Smooth muscle cell (in vitro differentiated cells): ENCODE measurements around the gene ZBTB42. TPM values are rescaled to one million over a fixed set of nuclear protein-coding genes. Genes with fewer than 3 reads are reported as not detected.
A peak's percentile ranks its signal among the peaks of the same experiment; 100 is the strongest.

Experiments used
- DNase-seq: peaks from one replicate; lab custom pipeline; 2025; ENCODE audit not compliant: unreplicated experiment; lab: John Stamatoyannopoulos, UW
- H2AFZ ChIP-seq: fragments of 200-600 bp; sonication (generic); 2 replicates; pipeline ENCODE4 v1.6.0; 2016; ENCODE audit warnings: antibody characterized with exemption, low read depth, mild to moderate bottlenecking
- H3F3A ChIP-seq: fragments of 200-600 bp; sonication (generic); 2 replicates; pipeline ENCODE4 v1.6.0; 2017; ENCODE audit warnings: antibody characterized with exemption, low read depth
- H3K27ac ChIP-seq: fragments of 200-600 bp; sonication (generic); 2 replicates; pipeline ENCODE4 v1.5.1; 2016; ENCODE audit warnings: low read depth, mild to moderate bottlenecking
- H3K27me3 ChIP-seq: fragments of 200-600 bp; sonication (generic); 2 replicates; pipeline ENCODE4 v1.6.1; 2016; ENCODE audit warnings: low read depth, mild to moderate bottlenecking
- H3K36me3 ChIP-seq: fragments of 200-600 bp; sonication (generic); 2 replicates; pipeline ENCODE4 v1.5.1; 2016; ENCODE audit warnings: low read depth
- H3K4me1 ChIP-seq: fragments of 200-600 bp; sonication (generic); 2 replicates; pipeline ENCODE4 v1.5.1; 2016; ENCODE audit warnings: low read depth
- H3K4me2 ChIP-seq: fragments of 200-600 bp; sonication (generic); 2 replicates; pipeline ENCODE4 v1.6.0; 2016; ENCODE audit warnings: mild to moderate bottlenecking
- H3K4me3 ChIP-seq: fragments of 200-600 bp; sonication (generic); 2 replicates; pipeline ENCODE4 v1.5.1; 2016; ENCODE audit warnings: mild to moderate bottlenecking
- H3K79me2 ChIP-seq: fragments of 200-600 bp; sonication (generic); 2 replicates; pipeline ENCODE4 v1.6.0; 2016; ENCODE audit warnings: low read depth, mild to moderate bottlenecking
- H3K9ac ChIP-seq: fragments of 200-600 bp; sonication (generic); 2 replicates; pipeline ENCODE4 v1.6.0; 2016; ENCODE audit warnings: low read depth
- H3K9me3 ChIP-seq: fragments of 200-600 bp; sonication (generic); replicated peaks from 2 replicates; pipeline ENCODE4 v1.5.1; 2016; ENCODE audit warnings: low read depth
- H4K20me1 ChIP-seq: fragments of 200-600 bp; sonication (generic); 2 replicates; pipeline ENCODE4 v1.6.0; 2016; ENCODE audit warnings: low read depth
- CTCF ChIP-seq: fragments of 200-600 bp; sonication (generic); IDR thresholded peaks from 2 replicates; pipeline ENCODE4 v1.5.1; 2017; ENCODE audit warnings: borderline replicate concordance, mild to moderate bottlenecking, antibody characterized with exemption; ENCODE audit not compliant: insufficient read depth, poor library complexity, severe bottlenecking
- WGBS: methylation state at CpG from one replicate; pipeline ENCODE4 v1.1.7; 2016; ENCODE audit warnings: low lambda C conversion rate; 5-methylcytosine and 5-hydroxymethylcytosine counted together
- polyA plus RNA-seq: library from polyadenylated mRNA; unstranded; fragments of >200 nt; fragmentation: Nextera tagmentation; extraction: Ambion mirVana; gene quantifications from 2 replicates; pipeline ENCODE4 v1.2.1, GENCODE V29; 2016
- total RNA-seq: library from RNA; depleted of rRNA; stranded (reverse); fragments of >200 nt; gene quantifications from 2 replicates; pipeline ENCODE4 v1.2.3, GENCODE V29; 2014

The ZBTB42 gene
- total and polyA plus RNA-seq, 2 experiments from 2014 or later = 0.72 to 1.6 TPM

- Histone ChIP-seq H3K27me3 (no peaks in the 10 kb centered on the region), H3K4me2 (peak overlapping the region; percentile 97), H3K36me3 (no peaks in the 10 kb centered on the region), H3K4me1 (peaks cover 7% of the 10 kb centered on the region), H3K9me3 (no peaks in the 10 kb centered on the region), H4K20me1 (peaks cover 3% of the 10 kb centered on the region), H3K4me3 (peak overlapping the region; percentile 83), H3F3A (peaks cover 9% of the 10 kb centered on the region), H3K9ac (peak overlapping the region; percentile 88), H3K27ac (peak overlapping the region; percentile 76), H3K79me2 (peaks cover 3% of the 10 kb centered on the region), H2AFZ (peak overlapping the region; percentile 97)
- WGBS = 12% methylated on average over 8 of the region's 8 CpGs
- TF ChIP-seq CTCF = no peak
- no peak for DNase-seq
Observed at GRCh38 chr14:104816616-104816884, 15.6 kb downstream of the ZBTB42 start.

DNA sequence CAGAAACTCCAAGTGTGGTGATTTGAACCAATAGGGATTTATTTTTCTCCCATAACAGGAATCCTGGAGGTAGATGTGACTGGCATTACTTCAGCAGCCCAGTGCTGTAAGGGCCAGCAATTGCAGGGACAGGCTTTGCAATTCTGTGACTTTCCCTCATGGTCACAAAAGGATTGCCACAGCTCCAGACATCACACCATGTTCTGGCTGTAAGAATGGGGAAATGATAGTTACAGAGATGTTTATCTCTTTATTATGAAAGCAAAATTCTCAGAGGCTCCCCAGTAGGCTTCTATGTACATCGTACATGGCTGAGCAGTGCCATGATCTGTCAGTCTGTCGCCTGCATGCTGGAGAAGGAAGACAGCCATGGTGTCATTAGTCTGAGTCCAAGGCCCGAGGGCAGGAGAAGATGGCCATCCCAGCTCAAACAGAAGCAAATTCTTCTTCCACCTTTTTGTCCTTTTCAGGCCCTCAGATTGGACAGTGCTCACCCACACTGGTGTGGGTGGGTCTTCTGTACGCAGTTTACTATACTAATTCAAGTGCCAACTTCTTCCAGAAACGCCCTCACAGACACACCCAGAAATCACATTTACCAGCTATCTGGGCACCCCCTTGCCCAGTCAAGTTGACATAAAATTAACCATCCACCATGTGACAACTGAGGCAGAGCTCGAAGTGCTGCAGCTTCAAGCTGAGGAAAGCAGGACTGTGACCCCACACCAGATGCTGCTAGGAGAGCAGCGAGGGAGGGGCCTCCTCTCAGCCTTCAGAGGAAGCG lies 17.2 kb downstream of the ZBTB42 start:
- no peak overlapping the region for H3K4me2 ChIP-seq

GRCh38 chr14:104818714-104819161 lies 17.8 kb downstream of the ZBTB42 start:
- Histone ChIP-seq H4K20me1 (peaks cover 3% of the 10 kb centered on the region), H3F3A (peaks cover 9% of the 10 kb centered on the region), H3K79me2 (peaks cover 3% of the 10 kb centered on the region), H2AFZ (no peak overlapping the region), H3K36me3 (no peaks in the 10 kb centered on the region), H3K9me3 (no peaks in the 10 kb centered on the region), H3K4me3 (no peak overlapping the region), H3K4me1 (peaks cover 7% of the 10 kb centered on the region), H3K9ac (no peak overlapping the region), H3K27ac (no peak overlapping the region), H3K27me3 (no peaks in the 10 kb centered on the region), H3K4me2 (no peak overlapping the region)
- 89% methylated on average over 9 of the region's 9 CpGs for WGBS
- no peak for DNase-seq
- TF ChIP-seq CTCF = no peak

More for the DNA sequence above, 17.2 kb downstream of the ZBTB42 start:
- Histone ChIP-seq H3K9me3 (no peaks in the 10 kb centered on the region), H3K79me2 (peaks cover 3% of the 10 kb centered on the region), H3K27ac (no peak overlapping the region), H3K36me3 (no peaks in the 10 kb centered on the region), H4K20me1 (peaks cover 3% of the 10 kb centered on the region), H3K4me1 (peaks cover 7% of the 10 kb centered on the region), H2AFZ (no peak overlapping the region), H3K9ac (no peak overlapping the region), H3F3A (peaks cover 9% of the 10 kb centered on the region), H3K27me3 (no peaks in the 10 kb centered on the region), H3K4me3 (no peak overlapping the region)
- no peak for DNase-seq
- no peak for TF ChIP-seq CTCF
- 96% methylated on average over 8 of the region's 8 CpGs for WGBS

DNA sequence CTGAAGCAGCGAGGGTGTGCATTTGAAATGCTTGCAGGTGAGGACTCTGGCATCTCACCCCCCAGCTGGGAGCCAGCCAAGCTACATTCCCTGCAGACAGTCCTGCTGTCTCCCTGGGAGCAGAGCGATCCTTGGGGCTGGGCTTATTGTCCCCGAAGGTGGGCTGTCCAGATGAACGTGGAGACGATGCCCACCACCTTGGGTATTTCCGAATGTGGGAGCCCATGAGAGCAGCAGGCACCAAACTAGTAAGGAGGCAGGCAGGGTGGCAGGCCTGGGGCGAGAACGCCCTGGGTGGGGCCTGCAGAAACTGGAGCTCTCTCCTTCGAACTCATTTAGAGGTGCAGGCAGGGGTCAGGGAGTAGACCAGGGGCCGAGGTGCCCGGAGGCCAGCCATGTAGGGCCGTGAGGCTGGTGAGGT lies 18.5 kb downstream of the ZBTB42 start:
- peaks cover 3% of the 10 kb centered on the region for H4K20me1 ChIP-seq
- H3K4me2 ChIP-seq = no peak overlapping the region
- no peak for TF ChIP-seq CTCF
- H2AFZ ChIP-seq = no peak overlapping the region
- peaks cover 9% of the 10 kb centered on the region for H3F3A ChIP-seq
- no peak overlapping the region for H3K4me3 ChIP-seq
- H3K36me3 ChIP-seq = no peaks in the 10 kb centered on the region
- H3K4me1 ChIP-seq = peaks cover 7% of the 10 kb centered on the region
- no peak overlapping the region for H3K27ac ChIP-seq
- no peak overlapping the region for H3K9ac ChIP-seq
- no peaks in the 10 kb centered on the region for H3K27me3 ChIP-seq
- peaks cover 3% of the 10 kb centered on the region for H3K79me2 ChIP-seq
- 98% methylated on average over 11 of the region's 12 CpGs for WGBS
- DNase-seq = no peak
- H3K9me3 ChIP-seq = no peaks in the 10 kb centered on the region
